HuH-7 (cell line): Measurements from ENCODE around the gene NAMPT.

Experiments
- DNase-seq: peaks from one replicate; pipeline ENCODE4 v3.0.0; 2011; ENCODE audit warnings: low spot score

Gene NAMPT

GRCh38 chr7:106273009-106273668 lies 11.6 kb downstream of the NAMPT start:
- DNase-seq, result no peak

DNA sequence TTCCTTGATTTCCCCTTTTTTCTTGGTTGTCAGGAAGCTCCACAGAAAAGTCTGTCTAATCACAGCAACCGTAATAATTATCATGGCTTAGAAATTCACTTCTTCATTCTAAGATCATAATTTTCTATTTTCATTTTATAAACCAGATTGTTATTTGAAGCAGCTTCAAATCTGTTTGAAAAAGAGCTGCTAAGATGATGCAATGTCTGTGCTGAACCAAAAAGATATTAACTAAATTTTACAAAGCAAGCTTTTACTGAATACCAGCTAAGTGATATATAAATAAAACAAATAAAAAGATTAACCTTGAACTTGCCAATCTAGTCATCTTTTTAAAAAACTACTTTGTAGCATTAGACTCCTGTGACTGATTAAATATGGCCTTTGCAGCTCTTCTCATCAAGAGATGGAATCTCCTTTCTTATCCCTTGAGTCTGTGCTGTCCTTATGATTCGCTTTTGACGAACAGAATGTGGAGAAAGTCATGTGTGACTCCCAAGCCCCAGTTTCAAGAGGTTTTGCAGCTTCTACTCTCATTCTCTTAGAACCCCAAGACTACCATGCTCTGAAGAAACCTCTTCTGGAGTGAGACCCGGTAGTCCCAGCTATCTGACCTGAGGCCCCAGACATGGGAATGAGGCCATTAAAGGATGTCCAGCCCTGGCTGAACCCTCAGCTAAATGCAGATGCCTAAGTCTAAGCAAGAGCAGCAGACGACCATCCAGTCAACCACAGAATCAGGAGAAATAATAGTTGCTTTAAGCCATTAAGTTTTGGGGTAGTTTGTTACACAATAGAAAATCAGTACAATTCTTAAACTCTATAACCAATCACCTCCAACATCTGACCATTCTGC lies 14.4 kb downstream of the NAMPT start:
- DNase-seq, result no peak

GRCh38 chr7:106269254-106269961 lies 15.4 kb downstream of the NAMPT start:
- DNase-seq, result no peak

- DNase-seq, result no peak
Observed at GRCh38 chr7:106265133-106265532, 19.6 kb downstream of the NAMPT start.

- no peak for DNase-seq
Observed at GRCh38 chr7:106262221-106262881, 22.4 kb downstream of the NAMPT start.

DNA sequence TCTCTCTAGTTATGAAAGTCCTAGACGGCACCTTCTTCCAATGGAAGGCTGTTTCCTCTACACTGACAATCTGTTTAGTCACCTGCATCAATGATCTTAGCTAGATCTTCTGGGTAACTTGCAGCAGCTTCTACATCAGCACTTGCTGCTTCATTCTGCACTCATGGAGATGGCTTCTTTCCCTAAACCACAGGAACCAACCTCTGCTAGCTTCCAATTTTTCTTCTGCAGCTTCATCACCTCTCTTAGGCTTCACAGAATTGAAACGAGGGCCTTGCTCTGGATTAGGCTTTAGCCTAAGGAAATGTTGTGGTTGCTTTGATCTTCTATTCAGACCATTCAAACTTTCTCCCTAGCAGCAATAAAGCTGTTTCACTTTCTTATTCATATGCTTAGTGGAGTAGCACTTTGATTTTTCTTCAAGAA lies 24.6 kb downstream of the NAMPT start:
- DNase-seq, result no peak

GRCh38 chr7:106258789-106259188 lies 26.0 kb downstream of the NAMPT start:
- no peak for DNase-seq

- DNase-seq, result no peak
Observed at GRCh38 chr7:106257752-106258151, 27.0 kb downstream of the NAMPT start.

DNA sequence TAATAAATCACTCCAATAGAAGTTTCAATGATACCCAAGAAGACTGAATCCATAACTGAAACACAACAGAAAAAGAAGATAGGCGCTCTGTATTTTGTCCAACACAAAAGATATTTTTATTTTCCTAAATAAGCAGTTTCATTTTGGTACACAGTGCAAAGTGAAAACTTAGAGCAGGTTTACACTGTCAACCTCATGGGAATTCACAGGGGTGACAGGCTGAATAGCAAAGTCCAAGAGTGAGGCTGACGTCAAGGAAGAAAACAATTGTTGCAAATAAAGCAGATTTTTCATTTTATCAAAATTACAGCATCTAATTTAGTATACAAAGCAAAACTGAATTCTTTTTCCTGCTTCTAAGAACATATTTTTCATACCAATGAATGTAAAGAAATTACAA lies 28.6 kb downstream of the NAMPT start:
- DNase-seq, result no peak

GRCh38 chr7:106255246-106255645 lies 29.5 kb downstream of the NAMPT start:
- DNase-seq, result no peak

GRCh38 chr7:106254525-106255116 lies 30.2 kb downstream of the NAMPT start:
- DNase-seq, result no peak

DNA sequence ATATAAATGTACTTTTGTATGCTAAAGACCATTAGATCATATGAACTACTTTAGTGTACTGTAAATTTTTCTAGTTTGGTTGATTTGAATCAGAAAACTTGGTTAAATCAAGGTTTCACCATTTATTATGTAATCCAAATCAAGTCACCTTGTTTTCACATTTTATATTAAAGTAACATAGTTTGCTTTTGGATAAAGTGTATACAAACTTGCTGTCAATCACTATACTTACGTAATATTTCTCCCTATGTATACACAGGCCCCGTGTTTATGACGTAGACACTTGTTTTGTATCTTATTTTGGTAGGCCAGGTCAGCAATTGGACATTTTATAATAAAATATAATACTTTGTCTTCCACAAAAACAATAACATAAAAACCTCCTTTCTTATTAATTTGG lies 32.2 kb downstream of the NAMPT start:
- DNase-seq, result no peak

GRCh38 chr7:106249488-106249887 lies 35.3 kb downstream of the NAMPT start:
- DNase-seq, result no peak

- no peak for DNase-seq
Observed at GRCh38 chr7:106248600-106248999, 36.2 kb downstream of the NAMPT start.

GRCh38 chr7:106247841-106248240 lies 36.9 kb downstream of the NAMPT start:
- DNase-seq, result no peak

- no peak for DNase-seq
Observed at GRCh38 chr7:106246902-106247711, 37.7 kb downstream of the NAMPT start.

GRCh38 chr7:106243893-106244292 lies 40.9 kb downstream of the NAMPT start:
- no peak for DNase-seq

- DNase-seq, result no peak
Observed at GRCh38 chr7:106239406-106239805, 45.4 kb downstream of the NAMPT start.

DNA sequence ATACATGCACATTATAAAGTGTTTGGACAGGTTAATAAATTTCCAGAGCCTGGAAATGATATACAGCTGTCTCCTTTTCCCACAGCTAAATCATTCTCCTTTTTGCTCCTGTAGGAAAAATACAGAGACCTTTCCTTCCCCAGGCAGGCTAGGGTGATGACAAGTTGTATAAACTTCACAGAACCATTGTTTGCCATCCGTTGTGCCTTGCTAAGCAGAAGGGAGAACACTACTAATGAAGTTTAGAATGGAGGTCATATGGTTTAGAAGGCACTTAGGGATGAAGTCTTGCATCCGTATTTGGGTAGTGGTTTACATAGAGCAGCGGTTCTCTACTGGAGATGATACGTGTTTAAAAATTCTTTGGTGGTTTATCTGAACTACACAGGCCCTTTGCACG lies 46.0 kb downstream of the NAMPT start:
- no peak for DNase-seq

DNA sequence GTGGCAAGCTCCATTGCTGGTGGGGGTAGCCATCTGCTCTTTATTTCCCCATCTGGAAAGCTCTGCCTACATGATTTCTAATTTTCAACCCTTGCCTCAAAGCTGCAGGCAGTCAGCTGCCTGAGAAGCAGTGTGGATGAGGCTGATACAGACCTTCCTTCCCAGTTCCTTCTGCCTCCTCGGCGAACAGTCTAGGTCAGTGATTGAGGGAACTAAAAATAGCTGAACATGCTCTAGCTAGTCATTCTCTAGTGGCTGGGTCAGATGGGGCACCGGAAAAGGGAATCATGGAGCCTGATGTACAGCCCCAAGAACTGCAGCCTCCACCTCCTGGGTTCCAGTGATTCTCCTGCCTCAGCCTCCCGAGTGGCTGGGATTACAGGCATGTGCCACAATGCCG lies 48.7 kb downstream of the NAMPT start:
- DNase-seq, result no peak

GRCh38 chr7:106234425-106234824 lies 50.4 kb downstream of the NAMPT start:
- DNase-seq, result no peak
